GM13977 (cell line): Measurements from ENCODE around the gene BSPH1.
"Not testable (repeated sequence)": the region's sequence is repeated elsewhere in the genome, so short reads cannot be mapped to it uniquely, and the experiment has no call there.

ENCODE experiments used
- DNase-seq: peaks from one replicate; pipeline ENCODE4 v3.0.0; 2012; ENCODE audit warnings: low spot score
- in situ Hi-C: fragments of 300-500 bp; cut with MboI; formaldehyde crosslinking; loops from one replicate; pipeline ENCODE4 v1.12.0; 2022; ENCODE audit warnings: low sequenced_read_pairs, low pct_unique_long_range_greater_than_20kb, mixed read lengths, inconsistent platforms; ENCODE audit not compliant: unreplicated experiment
- TF ChIP-seq, protein P1 (sequence below): IDR thresholded peaks from 2 replicates; pipeline ENCODE4 v1.5.1; 2012; ENCODE audit warnings: mild to moderate bottlenecking, control low read depth; ENCODE audit not compliant: insufficient read depth; ENCODE audit errors: extremely low read depth, missing control alignments

BSPH1 gene

DNA sequence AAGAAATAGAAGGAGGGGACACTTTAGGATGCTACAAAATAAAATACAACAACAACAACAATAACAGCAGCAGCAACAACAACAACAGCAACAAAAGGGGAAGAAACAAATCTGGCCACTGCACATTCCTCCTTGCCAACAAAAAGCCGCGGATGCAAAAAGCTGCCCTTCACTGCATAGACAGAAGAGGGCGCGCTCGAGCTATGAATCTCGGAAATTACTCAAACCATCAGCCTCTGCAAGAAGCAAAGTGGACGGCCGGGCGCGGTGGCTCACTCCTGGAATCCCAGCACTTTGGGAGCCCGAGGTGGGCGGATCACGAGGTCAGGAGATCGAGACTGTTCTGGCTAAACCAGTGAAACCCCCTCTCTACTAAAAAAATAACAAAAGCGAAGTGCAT is 71.9 kb downstream of the BSPH1 start:
- DNase-seq, in situ Hi-C loops: not testable (repeated sequence)
- TF ChIP-seq, protein P1, sequence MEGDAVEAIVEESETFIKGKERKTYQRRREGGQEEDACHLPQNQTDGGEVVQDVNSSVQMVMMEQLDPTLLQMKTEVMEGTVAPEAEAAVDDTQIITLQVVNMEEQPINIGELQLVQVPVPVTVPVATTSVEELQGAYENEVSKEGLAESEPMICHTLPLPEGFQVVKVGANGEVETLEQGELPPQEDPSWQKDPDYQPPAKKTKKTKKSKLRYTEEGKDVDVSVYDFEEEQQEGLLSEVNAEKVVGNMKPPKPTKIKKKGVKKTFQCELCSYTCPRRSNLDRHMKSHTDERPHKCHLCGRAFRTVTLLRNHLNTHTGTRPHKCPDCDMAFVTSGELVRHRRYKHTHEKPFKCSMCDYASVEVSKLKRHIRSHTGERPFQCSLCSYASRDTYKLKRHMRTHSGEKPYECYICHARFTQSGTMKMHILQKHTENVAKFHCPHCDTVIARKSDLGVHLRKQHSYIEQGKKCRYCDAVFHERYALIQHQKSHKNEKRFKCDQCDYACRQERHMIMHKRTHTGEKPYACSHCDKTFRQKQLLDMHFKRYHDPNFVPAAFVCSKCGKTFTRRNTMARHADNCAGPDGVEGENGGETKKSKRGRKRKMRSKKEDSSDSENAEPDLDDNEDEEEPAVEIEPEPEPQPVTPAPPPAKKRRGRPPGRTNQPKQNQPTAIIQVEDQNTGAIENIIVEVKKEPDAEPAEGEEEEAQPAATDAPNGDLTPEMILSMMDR = peak; percentile 47
